Tibial artery (tissue), 4 donors: ENCODE results near the gene ITLN1.

Source experiments
- DNase-seq, 2 donors: peaks; one replicate each; pipeline ENCODE4 v3.0.0-alpha.2; 2019
- H3K27ac ChIP-seq, 2 donors: fragments of 200-600 bp; sonication (generic) in 1 of 2; 1 replicate in 1 of 2; 2 replicates in 1 of 2; pipeline ENCODE4 v1.5.1; 2018 to 2019; ENCODE audit warnings: mild to moderate bottlenecking in 1 of 2
- H3K27me3 ChIP-seq, 2 donors: fragments of 200-600 bp; sonication (generic) in 1 of 2; one replicate each; pipeline versions ENCODE4 v1.5.1 to v1.6.0; 2016 to 2019
- H3K36me3 ChIP-seq, 3 donors: fragments of 200-600 bp; sonication (generic) in 2 of 3; one replicate each; pipeline ENCODE4 v1.5.1; 2016 to 2019; ENCODE audit warnings: mild to moderate bottlenecking in 2 of 3
- H3K4me1 ChIP-seq, 4 donors: fragments of 200-600 bp; sonication (generic) in 2 of 4; 1 replicate in 3 of 4; 2 replicates in 1 of 4; pipeline ENCODE4 v1.5.1; 2016 to 2019
- H3K4me3 ChIP-seq, 2 donors: fragments of 200-600 bp; sonication (generic) in 1 of 2; 1 replicate in 1 of 2; 2 replicates in 1 of 2; pipeline ENCODE4 v1.5.1; 2018 to 2019; ENCODE audit warnings: mild to moderate bottlenecking in 2 of 2
- H3K9me3 ChIP-seq, 3 donors: fragments of 200-600 bp; sonication (generic) in 1 of 3; one replicate each; pipeline ENCODE4 v1.5.1; 2016 to 2019
- intact Hi-C: fragments of 100-400 bp; cut with DNase I; formaldehyde crosslinking; loops from one replicate; pipeline ENCODE4 v1.15.0; 2023; ENCODE audit warnings: low total_unique reads
- TF ChIP-seq, protein P1 (sequence below), 2 experiments: fragments of 200-600 bp in 1 of 2; fragments of 450-650 bp in 1 of 2; IDR thresholded peaks; one replicate each; pipeline ENCODE4 v1.5.1; 2017 to 2019; ENCODE audit warnings: antibody characterized with exemption in 2 of 2, mild to moderate bottlenecking in 1 of 2, moderate library complexity in 1 of 2

ITLN1 gene

DNA sequence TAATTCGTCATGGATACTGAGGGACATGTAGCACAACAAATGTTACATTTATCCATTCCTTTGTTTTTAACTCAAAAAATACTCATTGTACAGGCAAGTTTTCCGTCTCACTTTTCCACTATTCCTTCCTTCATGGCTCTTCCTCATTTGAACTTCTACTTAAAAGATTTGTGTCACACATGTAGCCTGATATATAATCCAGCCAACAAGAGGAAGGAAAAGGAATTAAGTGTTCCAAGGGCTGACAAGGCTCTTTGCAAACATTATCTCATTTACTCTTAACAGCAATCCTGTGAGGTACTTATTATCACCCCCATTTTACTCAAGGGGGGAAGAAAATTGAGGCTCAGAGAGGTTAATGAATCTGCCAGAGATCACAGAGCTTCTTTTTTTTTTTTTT, 45.2 kb downstream of the ITLN1 start:
- no peak overlapping the region for H3K4me3 ChIP-seq
- TF ChIP-seq, protein P1, sequence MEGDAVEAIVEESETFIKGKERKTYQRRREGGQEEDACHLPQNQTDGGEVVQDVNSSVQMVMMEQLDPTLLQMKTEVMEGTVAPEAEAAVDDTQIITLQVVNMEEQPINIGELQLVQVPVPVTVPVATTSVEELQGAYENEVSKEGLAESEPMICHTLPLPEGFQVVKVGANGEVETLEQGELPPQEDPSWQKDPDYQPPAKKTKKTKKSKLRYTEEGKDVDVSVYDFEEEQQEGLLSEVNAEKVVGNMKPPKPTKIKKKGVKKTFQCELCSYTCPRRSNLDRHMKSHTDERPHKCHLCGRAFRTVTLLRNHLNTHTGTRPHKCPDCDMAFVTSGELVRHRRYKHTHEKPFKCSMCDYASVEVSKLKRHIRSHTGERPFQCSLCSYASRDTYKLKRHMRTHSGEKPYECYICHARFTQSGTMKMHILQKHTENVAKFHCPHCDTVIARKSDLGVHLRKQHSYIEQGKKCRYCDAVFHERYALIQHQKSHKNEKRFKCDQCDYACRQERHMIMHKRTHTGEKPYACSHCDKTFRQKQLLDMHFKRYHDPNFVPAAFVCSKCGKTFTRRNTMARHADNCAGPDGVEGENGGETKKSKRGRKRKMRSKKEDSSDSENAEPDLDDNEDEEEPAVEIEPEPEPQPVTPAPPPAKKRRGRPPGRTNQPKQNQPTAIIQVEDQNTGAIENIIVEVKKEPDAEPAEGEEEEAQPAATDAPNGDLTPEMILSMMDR (IDR thresholded peaks at IDR 0.05): no peak
- DNase-seq: no peak
- H3K4me1 ChIP-seq: peaks cover 0 to 11% (median 4%) of the 10 kb centered on the region in 4 donors
- intact Hi-C loops: no loop called here
- no peaks in the 10 kb centered on the region for H3K9me3 ChIP-seq
- no peaks in the 10 kb centered on the region for H3K27me3 ChIP-seq
- H3K36me3 ChIP-seq: no peaks in the 10 kb centered on the region
- no peak overlapping the region for H3K27ac ChIP-seq

DNA sequence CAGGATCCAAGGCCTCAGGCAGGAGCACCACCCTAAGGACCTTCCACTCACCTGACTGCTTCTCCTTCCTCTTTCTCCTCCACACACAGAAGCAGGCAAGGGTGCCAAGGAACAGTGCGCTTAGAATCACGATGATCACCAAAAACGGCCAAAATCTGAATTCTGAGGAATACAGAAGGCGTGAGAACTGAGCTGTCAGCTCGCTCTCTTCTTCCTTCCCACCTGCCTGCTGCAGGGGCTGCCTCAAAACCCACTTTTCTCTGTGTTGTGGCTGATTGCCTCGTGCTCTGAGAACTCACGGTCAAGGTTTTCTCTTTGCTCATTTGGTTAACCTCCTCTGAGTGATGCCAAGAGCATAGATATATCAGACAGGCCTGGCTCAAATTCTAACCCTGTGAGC, 46.1 kb downstream of the ITLN1 start:
- intact Hi-C loops: no loop called here

DNA sequence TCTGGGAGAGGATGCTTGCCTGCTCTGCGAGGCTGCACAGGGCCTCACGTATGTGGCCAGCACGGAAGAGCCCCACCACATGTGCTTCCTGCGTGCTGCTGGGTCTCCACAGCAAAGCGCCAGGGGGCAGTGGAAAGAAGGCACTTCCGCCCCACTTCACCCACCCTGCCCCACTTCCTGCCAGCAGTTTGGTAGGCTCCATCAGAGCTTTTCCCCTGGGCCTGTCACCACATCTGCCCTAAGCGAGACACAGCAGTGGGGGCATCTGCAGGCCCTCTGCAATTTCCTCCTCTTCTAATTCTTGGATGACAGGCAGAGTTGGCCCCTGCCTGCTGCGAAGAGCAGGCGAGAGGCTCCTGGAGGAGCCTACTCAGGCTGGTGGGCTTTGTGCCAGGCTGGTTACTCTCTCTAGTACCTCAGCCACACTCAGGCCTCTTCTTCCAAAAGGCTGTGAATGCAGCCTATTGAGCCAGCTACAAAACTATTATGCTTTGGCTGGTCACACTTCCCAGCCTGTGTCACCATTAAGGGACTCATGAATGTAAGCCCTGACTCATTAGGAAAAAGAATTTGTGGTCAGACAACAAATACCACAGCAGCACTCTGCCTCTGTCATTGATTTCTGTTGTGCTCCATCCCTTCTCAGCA, 47.3 kb downstream of the ITLN1 start:
- intact Hi-C loops: no loop called here
- no peak overlapping the region for H3K27ac ChIP-seq
- DNase-seq: no peak

More for the DNA sequence above, 46.1 kb downstream of the ITLN1 start:
- no peaks in the 10 kb centered on the region for H3K9me3 ChIP-seq
- no peak for DNase-seq
- H3K36me3 ChIP-seq: no peaks in the 10 kb centered on the region
- no peak overlapping the region for H3K27ac ChIP-seq
- no peak overlapping the region for H3K4me3 ChIP-seq
- peaks cover 0 to 11% (median 4%) of the 10 kb centered on the region in 4 donors for H3K4me1 ChIP-seq
- TF ChIP-seq, protein P1 (IDR thresholded peaks at IDR 0.05): no peak
- H3K27me3 ChIP-seq: no peaks in the 10 kb centered on the region

DNA sequence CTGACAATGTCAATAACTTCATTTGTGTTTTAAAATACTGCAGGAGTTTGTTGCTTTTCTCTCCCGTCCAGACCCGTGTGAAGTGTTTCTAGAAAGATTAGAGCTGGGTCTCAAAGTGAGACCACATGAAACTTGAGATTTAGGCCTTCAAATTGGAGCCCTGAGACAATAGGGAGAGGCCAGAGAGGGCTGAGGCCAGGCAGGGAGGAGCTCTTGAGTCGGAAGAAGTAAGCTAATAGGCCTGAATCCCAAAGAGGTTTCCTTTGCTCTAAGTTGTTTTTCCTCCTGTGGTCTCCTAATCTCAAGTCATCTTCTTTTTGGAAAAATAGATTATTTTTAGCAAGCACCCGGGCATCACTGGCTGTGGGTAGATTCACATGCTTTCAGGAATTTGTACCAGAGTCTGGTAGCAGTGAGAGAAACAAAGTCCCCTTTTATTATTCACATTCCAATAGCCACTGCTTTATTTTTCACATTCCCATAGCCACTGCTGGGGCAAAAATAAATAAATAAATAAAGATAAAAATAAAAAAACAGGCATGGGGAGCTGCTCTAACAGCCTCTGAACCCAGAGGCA, 47.9 kb downstream of the ITLN1 start:
- DNase-seq: no peak
- TF ChIP-seq, protein P1 (IDR thresholded peaks at IDR 0.05): no peak
- Histone ChIP-seq H3K4me1 (peaks cover 0 to 11% (median 4%) of the 10 kb centered on the region in 4 donors), H3K4me3 (no peak overlapping the region), H3K27me3 (no peaks in the 10 kb centered on the region), H3K9me3 (no peaks in the 10 kb centered on the region), H3K36me3 (no peaks in the 10 kb centered on the region), H3K27ac (no peak overlapping the region)
- intact Hi-C loops: no loop called here

More for the DNA sequence above, 47.3 kb downstream of the ITLN1 start:
- no peaks in the 10 kb centered on the region for H3K36me3 ChIP-seq
- no peaks in the 10 kb centered on the region for H3K9me3 ChIP-seq
- TF ChIP-seq, protein P1 (IDR thresholded peaks at IDR 0.05): no peak
- no peaks in the 10 kb centered on the region for H3K27me3 ChIP-seq
- H3K4me3 ChIP-seq: no peak overlapping the region
- H3K4me1 ChIP-seq: peaks cover 0 to 11% (median 4%) of the 10 kb centered on the region in 4 donors

DNA sequence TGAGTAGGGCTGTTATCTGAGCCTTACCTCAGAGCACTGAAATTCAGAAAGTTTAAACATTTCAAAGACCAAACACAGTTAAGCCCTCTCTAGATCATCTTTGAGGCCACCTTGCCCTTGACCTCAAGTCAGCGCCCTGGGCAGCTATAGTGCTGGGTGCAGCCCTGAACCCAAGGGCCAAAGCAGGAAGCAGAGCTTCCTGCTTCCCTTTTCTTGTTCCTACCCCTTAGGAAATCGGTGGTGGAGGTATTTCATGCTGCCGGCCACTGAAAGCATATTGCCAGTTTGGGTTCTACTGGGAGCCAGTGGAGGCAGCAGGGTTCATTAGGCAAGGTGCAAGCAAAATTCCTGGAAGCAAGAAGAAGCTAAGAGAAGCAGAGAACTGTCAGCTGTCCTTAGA, 48.4 kb downstream of the ITLN1 start:
- H3K4me3 ChIP-seq: no peak overlapping the region
- H3K27me3 ChIP-seq: no peaks in the 10 kb centered on the region
- peaks cover 0 to 11% (median 4%) of the 10 kb centered on the region in 4 donors for H3K4me1 ChIP-seq
- no peaks in the 10 kb centered on the region for H3K9me3 ChIP-seq
- DNase-seq: no peak
- H3K27ac ChIP-seq: no peak overlapping the region
- intact Hi-C loops: no loop called here
- H3K36me3 ChIP-seq: no peaks in the 10 kb centered on the region
- TF ChIP-seq, protein P1 (IDR thresholded peaks at IDR 0.05): no peak
